ENCODE results near the gene GAL3ST1. TPM values are rescaled to one million over a fixed set of nuclear protein-coding genes. Genes with fewer than 3 reads are reported as not detected.
"Not testable (repeated sequence)": the region's sequence is repeated elsewhere in the genome, so short reads cannot be mapped to it uniquely, and the experiment has no call there.

Gene GAL3ST1
- total RNA-seq, 3 donors from 2014 or later (not counting 1 experiment from before 2014, with no cell fraction given) = not detected

- H3K4me3 ChIP-seq (ENCODE audit: low read length) = no peak overlapping the region
- Mint-ChIP-seq H3K36me3 (no peaks in the 10 kb centered on the region), H3K4me3 (no peak overlapping the region), H3K27me3 (ENCODE audit: low read depth in 2 of 2) (no peaks in the 10 kb centered on the region), H3K9me3 (no peaks in the 10 kb centered on the region), H3K4me1 (no peaks in the 10 kb centered on the region), H3K27ac (no peak overlapping the region)
- intact Hi-C loops (cut with micrococcal nuclease) = no loop called here
- no peaks in the 10 kb centered on the region for H3K4me1 ChIP-seq (ENCODE audit: control insufficient read depth, insufficient read depth, low read length)
- H3K27me3 ChIP-seq (ENCODE audit: control insufficient read depth, insufficient read depth, low read length) = no peaks in the 10 kb centered on the region
- no peaks in the 10 kb centered on the region for H3K9me3 ChIP-seq (ENCODE audit: control insufficient read depth, insufficient read depth, low read length)
- TF ChIP-seq CTCF (IDR thresholded peaks at IDR 0.05) = no peak
- no peaks in the 10 kb centered on the region for H3K36me3 ChIP-seq (ENCODE audit: control insufficient read depth, insufficient read depth, low read length)
- 74% methylated on average over 10 of the region's 10 CpGs for WGBS (ENCODE audit: insufficient coverage)
- DNase-seq (no peak), ATAC-seq (no peak)
- H3K27ac ChIP-seq (ENCODE audit: low read length) = no peak overlapping the region
Observed at GRCh38 chr22:30561402-30562189, 12.9 kb downstream of the GAL3ST1 start.

- WGBS (ENCODE audit: insufficient coverage) = 85% methylated on average over 11 of the region's 11 CpGs
Observed at GRCh38 chr22:30560643-30561202, 13.7 kb downstream of the GAL3ST1 start.

GRCh38 chr22:30559889-30560288 is 14.6 kb downstream of the GAL3ST1 start:
- no peaks in the 10 kb centered on the region for H3K4me1 ChIP-seq (ENCODE audit: control insufficient read depth, insufficient read depth, low read length)
- no peak overlapping the region for H3K27ac ChIP-seq (ENCODE audit: low read length)
- intact Hi-C loops (cut with micrococcal nuclease) = no loop called here
- Mint-ChIP-seq H3K27me3 (ENCODE audit: low read depth in 2 of 2) (no peaks in the 10 kb centered on the region), H3K9me3 (no peaks in the 10 kb centered on the region), H3K4me1 (no peaks in the 10 kb centered on the region), H3K36me3 (no peaks in the 10 kb centered on the region), H3K4me3 (no peak overlapping the region), H3K27ac (no peak overlapping the region)
- TF ChIP-seq CTCF (IDR thresholded peaks at IDR 0.05) = no peak
- H3K4me3 ChIP-seq (ENCODE audit: low read length) = no peak overlapping the region
- H3K9me3 ChIP-seq (ENCODE audit: control insufficient read depth, insufficient read depth, low read length) = no peaks in the 10 kb centered on the region
- no peaks in the 10 kb centered on the region for H3K36me3 ChIP-seq (ENCODE audit: control insufficient read depth, insufficient read depth, low read length)
- WGBS (ENCODE audit: insufficient coverage) = 90% methylated on average over 6 of the region's 6 CpGs
- no peak for DNase-seq
- H3K27me3 ChIP-seq (ENCODE audit: control insufficient read depth, insufficient read depth, low read length) = no peaks in the 10 kb centered on the region
- no peak for ATAC-seq

More at GRCh38 chr22:30560643-30561202, 13.7 kb downstream of the GAL3ST1 start:
- intact Hi-C loops (cut with micrococcal nuclease); H3K4me3 ChIP-seq (ENCODE audit: low read length); H3K36me3 ChIP-seq (ENCODE audit: control insufficient read depth, insufficient read depth, low read length); H3K27ac Mint-ChIP-seq; ATAC-seq; H3K27me3 Mint-ChIP-seq (ENCODE audit: low read depth in 2 of 2); H3K9me3 ChIP-seq (ENCODE audit: control insufficient read depth, insufficient read depth, low read length); H3K4me1 Mint-ChIP-seq; DNase-seq; H3K36me3 Mint-ChIP-seq; H3K27ac ChIP-seq (ENCODE audit: low read length); H3K27me3 ChIP-seq (ENCODE audit: control insufficient read depth, insufficient read depth, low read length); H3K4me3 Mint-ChIP-seq; H3K9me3 Mint-ChIP-seq; H3K4me1 ChIP-seq (ENCODE audit: control insufficient read depth, insufficient read depth, low read length): not testable (repeated sequence)

- intact Hi-C loops (cut with micrococcal nuclease) = no loop called here
- H3K4me3 ChIP-seq (ENCODE audit: low read length) = no peak overlapping the region
- no peaks in the 10 kb centered on the region for H3K36me3 ChIP-seq (ENCODE audit: control insufficient read depth, insufficient read depth, low read length)
- Mint-ChIP-seq H3K4me1 (no peaks in the 10 kb centered on the region), H3K9me3 (no peaks in the 10 kb centered on the region), H3K4me3 (no peak overlapping the region), H3K27ac (no peak overlapping the region), H3K27me3 (ENCODE audit: low read depth in 2 of 2) (no peaks in the 10 kb centered on the region), H3K36me3 (no peaks in the 10 kb centered on the region)
- no peak overlapping the region for H3K27ac ChIP-seq (ENCODE audit: low read length)
- DNase-seq = no peak
- H3K4me1 ChIP-seq (ENCODE audit: control insufficient read depth, insufficient read depth, low read length) = no peaks in the 10 kb centered on the region
- no peaks in the 10 kb centered on the region for H3K9me3 ChIP-seq (ENCODE audit: control insufficient read depth, insufficient read depth, low read length)
- no peak for TF ChIP-seq CTCF (IDR thresholded peaks at IDR 0.05)
- ATAC-seq = no peak
- 89% methylated on average over 8 of the region's 8 CpGs for whole genome bisulfite sequencing (ENCODE audit: insufficient coverage)
- no peaks in the 10 kb centered on the region for H3K27me3 ChIP-seq (ENCODE audit: control insufficient read depth, insufficient read depth, low read length)
Observed at GRCh38 chr22:30557243-30557642, 17.2 kb downstream of the GAL3ST1 start.

Measured in natural killer cell (primary cell).